ENCODE results near the gene FADS1. TPM values are rescaled to one million over a fixed set of nuclear protein-coding genes. Genes with fewer than 3 reads are reported as not detected.

FADS1 gene
- total and polyA plus RNA-seq, 2 of the 13 experiments (the other 11 are each of a cell fraction or from before 2014, with no cell fraction given), result 91.8 to 108 TPM

- TF ChIP-seq BCLAF1 (IDR thresholded peaks at IDR 0.05), result no peak
- TF ChIP-seq PRDM10 (CRISPR knock-in tag; IDR thresholded peaks at IDR 0.05; ENCODE audit: low read depth), result peak; percentile 73; the same call in 1 of the 2 replicates
- peak; percentile 69 for TF ChIP-seq SALL1 (CRISPR knock-in tag; IDR thresholded peaks at IDR 0.05)
- TF ChIP-seq FOXJ3 (CRISPR knock-in tag; IDR thresholded peaks at IDR 0.05; ENCODE audit: borderline replicate concordance), result peak; percentile 85; the same call in 1 of the 2 replicates
- TF ChIP-seq HCFC1 (IDR thresholded peaks at IDR 0.05; ENCODE audit: low read depth, low read length), result no peak
- TF ChIP-seq FOXC1 (CRISPR knock-in tag; IDR thresholded peaks at IDR 0.05; ENCODE audit: borderline replicate concordance), result 0 out of 2 replicates have a peak, but pooled peaks have one; percentile 41
- peak; percentile 60; the same call in 1 of the 2 replicates for TF ChIP-seq ZNF136 (CRISPR knock-in tag; IDR thresholded peaks at IDR 0.05; ENCODE audit: low read depth)
- TF ChIP-seq JUND (CRISPR knock-in tag; IDR thresholded peaks at IDR 0.05), result peak; percentile 59
- TF ChIP-seq ZHX1 (CRISPR knock-in tag; IDR thresholded peaks at IDR 0.05; ENCODE audit: low read depth), result no peak
- TF ChIP-seq MAF1 (CRISPR knock-in tag; IDR thresholded peaks at IDR 0.05; ENCODE audit: borderline replicate concordance), result no peak
- TF ChIP-seq SOX13 (IDR thresholded peaks at IDR 0.05), result peak; percentile 70
- peak in 1 of 2 experiments; percentile 94; a peak in 2 of 4 replicates for TF ChIP-seq SOX13 (CRISPR knock-in tag; conservative IDR thresholded peaks at IDR 0.05 in 1 of 2, IDR thresholded peaks at IDR 0.05 in 1 of 2)
- peak; percentile 66 for TF ChIP-seq ZNF124 (CRISPR knock-in tag; IDR thresholded peaks at IDR 0.05)
- peak; percentile 63; the same call in 1 of the 2 replicates for TF ChIP-seq ZNF678 (CRISPR knock-in tag; IDR thresholded peaks at IDR 0.05)
- TF ChIP-seq KMT2A (CRISPR knock-in tag; IDR thresholded peaks at IDR 0.05), result peak; percentile 33; the same call in 1 of the 2 replicates
- TF ChIP-seq HNRNPLL (IDR thresholded peaks at IDR 0.05; ENCODE audit: low read depth, low read length, poor library complexity, severe bottlenecking), result peak; percentile 33
Observed at GRCh38 chr11:61769169-61769920, 47.5 kb downstream of the FADS1 start (continued).

Data from HepG2 (cell line).